ENCODE data around the gene DGKZ.

Gene DGKZ

DNA sequence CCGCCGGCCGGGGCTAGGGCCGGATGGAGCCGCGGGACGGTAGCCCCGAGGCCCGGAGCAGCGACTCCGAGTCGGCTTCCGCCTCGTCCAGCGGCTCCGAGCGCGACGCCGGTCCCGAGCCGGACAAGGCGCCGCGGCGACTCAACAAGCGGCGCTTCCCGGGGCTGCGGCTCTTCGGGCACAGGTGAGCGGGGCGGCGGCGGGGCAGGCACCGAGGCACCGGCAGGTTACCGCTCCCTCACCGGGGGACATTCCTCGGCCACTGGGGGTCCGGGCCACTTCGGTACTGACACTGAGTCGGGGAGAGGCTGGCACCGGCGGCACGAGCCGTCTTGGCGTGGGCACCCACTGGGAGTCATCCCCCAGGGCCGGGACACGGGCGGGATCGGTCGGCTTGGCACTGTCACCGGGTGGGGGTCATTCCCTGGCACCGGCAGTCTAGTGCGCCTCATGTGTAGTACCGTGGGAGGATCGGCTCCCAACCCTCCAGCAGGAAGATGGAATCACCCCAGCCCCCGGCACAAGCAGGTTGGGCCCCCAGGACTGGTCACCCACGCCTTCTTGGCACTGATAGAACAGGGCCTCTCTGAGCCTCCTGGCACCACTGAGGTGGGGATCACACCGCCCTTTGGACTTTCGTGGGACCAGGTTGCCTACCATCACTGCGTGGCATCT lies 511 bp downstream of the DGKZ start:
- no peak for DNase-seq (ENCODE audit: low read depth)

DNA sequence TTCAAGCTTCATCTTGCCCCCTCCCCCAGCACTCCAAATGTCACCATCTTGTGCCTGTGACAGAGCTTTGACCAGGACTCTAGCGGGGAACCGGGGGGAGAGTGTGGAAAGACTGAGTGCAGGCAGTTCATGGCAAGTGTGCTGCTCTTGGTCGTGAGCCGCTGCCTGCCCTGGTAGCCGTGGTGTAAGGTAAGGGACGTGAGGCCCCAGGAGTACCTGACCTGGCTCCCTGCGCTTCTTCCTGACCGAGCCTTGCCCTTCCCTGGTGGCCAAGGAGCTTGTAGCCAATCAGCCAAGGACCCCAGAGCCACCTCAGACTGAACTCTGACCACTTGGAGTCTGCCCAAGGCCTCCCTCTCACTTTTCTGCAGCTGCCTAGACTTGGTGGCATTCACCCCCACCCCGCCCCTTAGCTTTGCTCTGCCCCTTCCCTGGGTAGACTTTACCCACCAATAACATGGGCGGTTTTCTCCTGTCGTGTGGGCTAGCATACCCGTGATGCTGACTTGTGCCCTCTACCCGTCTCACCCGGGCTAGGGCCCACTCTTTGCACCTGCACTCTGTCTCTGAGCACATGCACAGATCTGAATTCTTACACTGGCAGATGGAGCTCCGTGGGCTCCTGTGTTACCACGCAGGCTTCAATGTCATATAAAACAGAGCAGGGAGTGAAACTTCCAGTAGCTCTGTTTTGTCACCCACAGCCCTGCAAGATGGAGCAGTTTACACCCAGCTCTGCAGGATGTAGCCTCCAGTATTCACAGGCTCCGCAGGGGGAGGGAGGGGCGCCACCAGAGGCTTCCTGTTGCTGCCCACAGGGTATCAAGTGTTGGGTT lies 1.5 kb downstream of the DGKZ start:
- no peak for DNase-seq (ENCODE audit: low read depth)

DNA sequence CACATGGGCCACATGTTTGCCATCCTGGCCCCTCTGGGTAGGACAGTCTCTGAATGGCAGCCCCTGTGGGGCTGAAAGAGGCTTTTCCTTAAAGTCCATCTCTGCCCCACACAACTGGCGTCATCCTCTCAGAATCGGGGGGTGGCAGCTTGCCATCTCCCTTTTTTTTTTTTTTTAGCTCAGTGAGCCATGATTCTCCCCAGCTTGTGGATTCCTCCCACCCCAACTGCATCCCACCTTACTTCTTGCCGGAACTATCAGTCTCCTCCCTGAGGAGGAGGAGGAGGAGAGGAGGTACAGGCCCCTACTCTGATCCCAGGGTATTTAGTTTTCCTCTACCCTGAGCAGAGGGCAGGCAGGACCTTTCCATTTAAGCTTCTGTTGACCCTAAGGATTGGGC lies 3.4 kb downstream of the DGKZ start:
- no peak for DNase-seq (ENCODE audit: low read depth)

DNA sequence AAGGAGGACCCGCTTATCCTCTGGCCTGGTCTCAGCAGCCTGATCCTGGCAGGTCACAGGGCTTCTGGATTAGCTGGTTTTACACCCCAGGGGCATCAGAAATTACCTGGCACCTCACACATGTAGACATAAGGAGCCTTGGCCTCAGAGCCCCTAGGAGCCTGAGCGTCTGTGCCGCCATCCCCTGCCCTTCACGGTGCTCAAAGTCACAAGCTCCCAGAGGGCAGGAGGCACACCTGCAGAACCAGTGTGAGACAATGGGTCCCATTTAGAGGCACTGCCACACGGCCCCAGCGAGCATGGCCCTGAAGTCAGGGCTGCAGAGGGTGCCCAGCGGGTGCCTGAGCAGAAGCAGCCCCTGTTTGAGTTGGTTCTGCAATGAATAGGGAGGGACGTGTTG lies 3.9 kb downstream of the DGKZ start:
- no peak for DNase-seq (ENCODE audit: low read depth)

DNA sequence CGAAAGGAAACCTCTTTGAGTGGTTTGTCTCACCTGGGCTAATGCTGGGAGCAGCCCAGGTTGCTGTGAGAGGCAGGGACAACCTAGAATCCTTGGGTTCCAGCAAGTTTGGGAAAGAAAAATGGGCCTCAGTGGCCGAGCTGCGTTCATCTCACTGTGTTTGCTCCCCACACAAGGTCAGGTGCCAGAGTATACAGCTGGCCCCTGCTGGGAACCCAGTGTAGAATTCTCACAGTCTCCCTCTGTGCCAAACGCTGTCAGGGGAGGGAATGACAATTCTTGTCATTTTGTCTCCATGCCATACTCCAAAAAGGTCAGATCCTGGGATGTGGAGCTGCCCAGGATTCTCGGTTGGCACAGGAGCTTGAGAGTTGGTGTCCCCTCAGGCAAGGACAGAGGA lies 4.3 kb downstream of the DGKZ start:
- DNase-seq (ENCODE audit: low read depth) = no peak

DNA sequence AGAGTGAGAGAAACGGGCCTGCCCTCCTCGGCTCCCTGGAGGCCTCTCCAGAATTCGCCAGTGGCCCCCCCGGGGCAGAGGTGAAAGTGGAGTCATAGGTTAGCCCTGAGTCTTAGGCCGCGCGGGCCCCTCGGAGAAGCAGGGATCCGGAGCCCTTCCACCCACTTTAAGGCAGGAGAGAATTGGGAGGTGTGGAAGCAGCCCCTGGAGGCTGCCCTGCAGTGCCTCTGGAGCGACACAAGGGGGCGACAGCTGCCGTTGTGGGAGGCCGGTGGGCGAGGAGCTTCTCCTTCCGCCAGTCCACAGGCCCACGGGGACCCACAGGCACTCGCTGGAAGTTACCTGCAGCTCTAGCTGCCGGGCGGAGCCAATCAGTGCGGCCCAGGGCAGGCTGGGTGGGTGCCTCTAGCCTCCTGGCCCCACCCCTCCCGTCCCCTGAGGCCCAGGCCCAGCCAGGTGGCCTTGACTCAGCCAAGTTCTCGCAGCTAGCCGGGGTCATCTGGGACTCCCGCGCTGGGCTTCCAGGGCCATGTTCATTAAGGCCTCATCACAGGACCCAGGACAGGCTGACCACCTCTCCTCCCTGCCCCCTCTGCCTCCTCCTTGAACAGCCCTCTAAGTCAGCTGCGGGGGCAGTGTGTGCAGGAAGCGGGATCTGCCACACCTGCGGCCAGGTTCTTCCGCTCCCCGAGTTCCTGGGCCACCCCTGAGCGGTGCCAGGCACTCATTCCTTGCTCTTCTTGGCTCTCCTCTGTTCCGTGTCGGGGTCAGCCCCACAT lies 5.0 kb downstream of the DGKZ start:
- peak; percentile 56 for DNase-seq (ENCODE audit: low read depth)

DNA sequence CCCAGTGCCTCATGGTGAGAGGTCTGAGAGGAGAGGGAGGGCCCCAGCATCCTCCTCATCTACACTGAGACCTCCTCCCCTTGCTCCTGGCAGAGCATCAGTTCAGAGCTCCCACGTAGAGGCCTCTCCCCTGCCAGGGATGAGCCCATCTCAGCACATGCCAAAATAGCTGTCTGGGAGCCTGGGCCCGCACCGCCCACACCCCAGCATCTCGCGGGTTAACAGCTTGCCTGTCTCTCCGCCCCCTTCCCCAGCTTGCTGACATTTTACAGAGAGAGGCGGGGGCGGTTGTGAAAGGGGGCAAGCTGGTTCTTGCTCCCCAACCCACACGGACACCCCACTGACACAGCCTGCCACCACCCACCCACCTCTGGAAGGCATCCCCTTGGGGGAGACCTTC lies 6.4 kb downstream of the DGKZ start:
- peak; percentile 43 for DNase-seq (ENCODE audit: low read depth)

DNA sequence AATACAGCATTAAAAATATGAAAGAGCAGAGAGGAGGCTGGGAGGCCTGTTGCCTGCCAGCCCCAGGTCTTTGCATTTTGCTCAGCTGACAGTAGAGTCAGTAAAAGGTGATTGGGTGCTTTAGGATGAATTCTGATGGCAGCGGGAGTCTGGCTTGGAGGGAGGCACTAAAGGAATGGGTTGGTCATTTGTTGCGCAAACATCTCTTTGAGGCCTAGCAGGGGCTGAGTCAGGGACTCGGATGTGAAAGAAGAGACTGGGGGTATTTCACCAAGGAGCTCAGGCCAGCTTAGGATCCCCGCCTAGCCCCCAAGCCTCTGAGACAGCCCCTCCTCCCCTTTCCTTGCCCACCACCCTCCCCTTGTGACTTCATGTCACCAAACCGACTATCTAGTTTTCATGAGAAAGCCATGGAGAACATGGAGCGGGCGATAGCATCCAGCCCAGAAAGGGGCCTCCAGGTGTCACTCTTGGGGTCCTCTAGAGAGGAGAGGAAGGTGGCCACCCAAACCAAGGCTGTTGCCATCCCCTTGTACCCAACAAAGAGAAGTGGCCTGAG lies 9.7 kb downstream of the DGKZ start:
- DNase-seq (ENCODE audit: low read depth) = no peak

DNA sequence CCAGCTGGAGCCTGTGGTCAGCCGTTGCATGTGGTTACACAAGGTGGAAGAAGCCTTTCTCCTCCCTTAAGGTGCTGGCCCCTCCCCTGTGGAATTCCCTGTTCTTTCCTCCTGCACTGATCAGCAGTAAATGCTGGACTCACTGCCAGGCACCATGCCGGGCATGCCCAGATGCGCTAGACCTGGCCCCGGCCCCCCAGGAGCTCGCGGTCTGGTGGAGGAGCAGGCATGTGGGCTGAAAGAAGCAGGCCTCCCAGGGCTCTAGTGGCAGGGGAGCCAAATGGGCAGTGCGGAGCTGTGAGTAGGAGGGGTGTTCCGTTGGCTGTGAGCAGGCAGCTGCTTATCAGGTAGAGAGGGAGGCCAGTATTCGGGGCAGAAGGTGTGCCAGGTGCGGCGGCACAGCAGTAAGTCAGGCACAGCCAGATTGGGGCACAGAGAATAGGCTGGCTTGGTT lies 10.2 kb downstream of the DGKZ start:
- no peak for DNase-seq (ENCODE audit: low read depth)

DNA sequence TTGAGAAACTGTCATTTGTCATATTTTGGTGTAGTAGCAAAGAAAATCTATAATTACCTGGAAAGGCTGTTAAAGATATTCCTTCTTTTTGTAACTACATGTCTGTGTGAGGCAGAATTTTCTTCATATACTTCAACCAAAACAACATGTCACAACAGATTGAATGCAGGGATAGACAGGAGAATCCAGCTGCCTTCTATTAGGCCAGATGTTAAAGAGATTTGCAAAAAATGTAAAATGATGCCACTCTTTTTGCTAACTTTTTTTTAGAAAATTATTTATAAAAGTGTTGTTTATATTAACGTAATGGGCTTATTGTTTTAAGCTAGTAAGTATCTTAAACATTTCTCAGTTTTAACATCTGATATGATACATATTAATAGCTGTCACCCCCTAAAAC lies 12.7 kb downstream of the DGKZ start:
- no peak for DNase-seq (ENCODE audit: low read depth)

DNA sequence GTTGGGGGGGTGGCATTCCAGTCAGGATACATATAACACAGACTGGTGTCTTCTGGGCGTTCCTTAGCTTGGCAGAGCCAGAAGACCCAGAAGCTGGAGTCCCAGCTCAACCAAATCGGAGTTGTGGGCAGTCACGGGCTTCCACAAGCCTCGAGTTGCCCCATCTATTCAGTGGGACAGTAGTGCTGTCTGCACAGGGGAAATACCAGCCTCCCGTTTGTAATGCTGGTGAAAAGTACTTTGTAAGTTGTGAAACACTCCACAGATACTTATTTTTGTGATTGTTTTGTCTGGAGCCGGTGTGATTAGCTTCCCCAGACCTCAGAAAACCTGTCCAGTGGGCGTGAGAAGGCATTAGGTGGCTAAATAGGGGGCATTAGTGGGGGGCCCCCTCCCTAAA lies 13.6 kb downstream of the DGKZ start:
- no peak for DNase-seq (ENCODE audit: low read depth)

DNA sequence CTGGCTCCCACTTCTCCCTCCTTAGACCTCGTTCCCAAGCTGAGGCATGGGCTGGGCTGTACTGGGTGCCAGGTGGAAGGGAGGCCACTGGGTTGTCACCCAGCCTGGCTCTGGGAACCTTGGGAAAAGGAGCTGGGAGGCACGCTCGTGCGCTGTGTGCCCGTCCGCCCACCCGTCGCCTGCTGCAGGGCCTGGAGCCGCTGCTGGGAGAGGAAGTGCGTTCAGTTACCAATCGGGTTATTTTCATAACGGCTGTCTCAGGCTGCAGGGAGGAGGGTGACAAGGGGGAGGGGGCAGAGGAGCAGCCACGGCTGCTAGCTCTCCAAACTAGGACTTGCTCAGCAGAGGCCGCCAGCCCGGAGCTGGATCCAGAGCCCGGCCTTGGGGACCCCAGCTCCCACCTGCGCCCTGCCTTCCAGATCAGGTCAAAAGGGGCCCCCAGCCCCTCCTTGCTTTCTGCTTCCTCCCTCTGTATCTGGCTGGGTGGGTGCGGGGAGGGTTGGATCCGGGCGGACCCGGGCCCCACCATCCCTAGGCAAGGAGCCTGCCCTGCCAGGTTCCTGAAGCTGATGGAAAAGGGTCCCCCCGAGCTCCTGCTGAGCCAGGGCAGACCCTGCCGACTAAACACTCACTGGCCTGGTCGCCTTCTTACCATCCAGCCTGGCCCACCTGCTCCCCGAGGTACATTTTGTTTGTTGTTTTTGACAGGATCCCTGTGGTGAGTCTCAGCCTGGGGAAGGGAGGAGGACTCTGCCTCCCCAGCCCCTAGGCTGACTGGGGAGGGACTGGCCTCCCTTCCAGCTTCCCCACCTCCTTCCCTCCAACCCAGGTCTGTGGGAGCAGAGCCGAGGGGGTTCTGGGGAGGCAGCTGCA lies 14.3 kb downstream of the DGKZ start:
- peak; percentile 59 for DNase-seq (ENCODE audit: low read depth)

DNA sequence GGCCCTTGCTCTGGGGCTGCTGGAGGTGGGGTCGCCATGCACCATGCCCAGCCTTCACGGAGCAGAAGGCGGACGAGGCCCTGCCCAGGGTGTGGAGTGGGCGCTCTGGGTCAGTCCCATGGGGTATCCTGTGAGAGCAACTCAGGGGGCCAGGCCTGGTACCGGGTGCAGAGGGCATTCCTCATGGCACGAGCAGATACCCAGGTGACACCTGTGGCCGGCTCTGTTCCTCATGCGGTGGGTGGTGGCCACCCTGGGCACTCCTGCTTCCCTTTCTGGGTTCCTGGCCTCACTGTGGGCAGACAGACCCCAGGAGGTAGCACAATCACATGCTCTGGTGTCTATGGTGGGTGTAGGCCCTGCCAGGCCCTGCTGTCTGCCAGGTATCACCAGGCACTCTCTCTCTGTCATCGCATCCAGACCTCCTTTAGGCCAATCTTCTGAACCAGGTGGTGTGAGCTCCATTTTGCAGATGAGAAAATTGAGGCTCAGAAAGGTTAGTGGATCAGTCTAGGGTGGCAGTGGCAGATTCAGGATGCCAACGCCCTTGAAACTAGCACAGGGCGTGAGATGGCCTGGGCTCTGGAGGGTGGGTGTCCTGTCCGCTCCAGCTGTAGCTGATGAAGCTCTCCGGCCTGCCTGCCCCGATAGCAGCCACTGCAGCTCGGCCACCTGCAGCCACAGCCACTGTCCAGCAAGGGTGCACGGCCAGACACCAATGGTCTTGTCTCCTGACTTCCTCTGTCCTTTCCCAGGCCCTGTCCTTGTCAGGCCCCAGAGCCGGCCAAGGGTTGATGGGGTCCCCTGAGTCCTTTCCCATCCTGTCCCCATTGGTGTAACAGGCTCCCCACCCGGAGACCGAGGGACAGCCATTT lies 15.1 kb downstream of the DGKZ start:
- no peak for DNase-seq (ENCODE audit: low read depth)

DNA sequence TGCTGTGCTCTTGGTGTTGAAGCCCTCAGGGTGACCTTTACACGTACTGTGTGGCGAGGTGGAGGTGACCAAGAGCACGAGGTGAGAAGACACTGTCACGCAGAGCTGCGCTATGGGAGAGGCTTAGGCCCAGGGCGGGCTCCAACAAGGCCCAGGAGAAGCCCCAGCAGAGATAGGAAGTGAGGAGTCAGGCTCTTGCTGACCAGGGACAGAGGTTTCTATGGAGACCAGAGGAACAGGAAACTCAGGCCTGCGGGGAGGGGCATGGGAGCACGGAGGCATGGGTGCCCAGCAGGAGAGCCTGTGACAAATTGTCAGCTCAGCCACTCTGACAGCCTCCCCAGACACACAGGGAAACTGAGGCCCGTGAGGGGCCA lies 15.8 kb downstream of the DGKZ start:
- no peak for DNase-seq (ENCODE audit: low read depth)

DNA sequence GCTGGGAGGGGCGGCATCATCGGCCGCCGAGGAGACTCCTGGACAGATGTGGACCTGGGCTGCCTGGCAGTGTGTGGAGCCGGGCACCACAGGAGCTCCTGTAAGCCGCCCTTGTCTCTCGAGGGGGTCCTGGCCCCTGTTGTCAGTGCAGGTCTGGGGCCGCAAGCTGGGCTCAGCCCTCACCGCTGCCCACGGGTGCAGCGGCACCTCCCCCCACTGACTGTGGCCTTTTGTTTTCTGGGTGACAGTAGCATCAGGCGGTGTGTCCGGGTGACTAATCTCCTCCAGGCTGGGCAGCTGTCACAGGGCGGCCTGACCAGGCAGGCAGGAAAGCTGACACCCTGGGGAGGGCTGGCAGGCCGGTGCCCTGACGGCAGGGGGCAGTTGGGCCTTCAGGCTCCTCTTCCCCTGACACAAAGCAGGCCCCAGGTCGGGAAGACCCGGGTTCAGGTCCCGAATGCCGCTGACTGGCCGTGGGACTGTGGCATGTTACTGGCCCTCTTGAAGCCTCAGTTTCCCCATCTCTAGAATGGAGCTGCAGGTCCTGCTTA lies 16.3 kb downstream of the DGKZ start:
- no peak for DNase-seq (ENCODE audit: low read depth)

DNA sequence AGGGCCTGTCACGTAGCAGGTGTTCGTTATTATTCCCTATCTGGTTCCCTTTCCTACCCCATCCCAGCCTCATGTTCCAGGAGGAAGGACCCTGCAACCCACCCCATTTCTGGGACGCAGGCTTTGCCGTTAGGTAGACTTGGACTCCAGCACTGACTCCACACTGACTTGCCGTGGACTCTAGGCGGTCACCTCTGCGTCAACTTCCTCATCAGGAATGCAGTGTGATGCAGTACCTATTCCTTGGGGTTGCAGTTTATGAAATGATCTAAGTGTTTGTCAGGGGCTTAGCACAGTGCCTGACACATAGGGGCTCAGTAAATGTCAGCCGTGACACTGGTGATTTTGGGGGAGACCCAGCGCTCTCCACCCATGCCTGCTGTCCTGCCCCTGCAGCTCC lies 16.8 kb downstream of the DGKZ start:
- DNase-seq (ENCODE audit: low read depth) = no peak

DNA sequence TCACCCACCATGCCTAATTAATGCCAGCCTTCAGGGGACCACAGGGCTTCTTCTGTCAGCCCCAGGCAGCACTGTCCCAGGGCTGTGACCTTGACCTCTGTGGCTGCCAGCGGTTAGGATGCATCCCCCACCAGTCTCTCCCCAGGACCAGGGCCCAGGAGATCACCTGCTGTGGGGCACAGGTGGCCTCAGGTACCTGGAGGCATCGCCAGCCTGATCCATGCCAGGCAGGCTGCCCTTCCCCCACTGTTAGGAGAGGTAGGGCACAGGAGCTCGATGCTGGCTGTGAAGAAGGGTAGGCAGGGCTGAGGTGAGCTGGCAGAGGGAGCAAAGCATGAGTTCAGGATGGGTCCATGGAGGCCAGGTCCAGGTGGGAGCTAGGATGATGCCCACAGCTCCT lies 17.5 kb downstream of the DGKZ start:
- no peak for DNase-seq (ENCODE audit: low read depth)

DNA sequence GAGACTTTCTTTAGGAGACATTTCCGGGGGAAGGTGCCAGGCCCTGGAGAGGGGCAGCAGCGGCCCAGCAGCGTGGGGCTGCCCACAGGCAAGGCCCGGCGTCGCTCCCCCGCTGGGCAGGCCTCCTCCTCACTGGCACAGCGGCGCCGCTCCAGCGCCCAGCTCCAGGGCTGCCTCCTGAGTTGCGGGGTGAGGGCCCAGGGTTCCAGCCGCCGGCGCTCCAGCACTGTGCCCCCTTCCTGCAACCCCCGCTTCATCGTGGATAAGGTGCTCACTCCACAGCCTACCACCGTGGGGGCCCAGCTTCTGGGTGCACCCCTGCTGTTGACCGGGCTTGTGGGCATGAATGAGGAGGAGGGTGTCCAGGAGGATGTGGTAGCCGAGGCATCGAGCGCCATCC lies 19.0 kb downstream of the DGKZ start:
- DNase-seq (ENCODE audit: low read depth) = no peak

DNA sequence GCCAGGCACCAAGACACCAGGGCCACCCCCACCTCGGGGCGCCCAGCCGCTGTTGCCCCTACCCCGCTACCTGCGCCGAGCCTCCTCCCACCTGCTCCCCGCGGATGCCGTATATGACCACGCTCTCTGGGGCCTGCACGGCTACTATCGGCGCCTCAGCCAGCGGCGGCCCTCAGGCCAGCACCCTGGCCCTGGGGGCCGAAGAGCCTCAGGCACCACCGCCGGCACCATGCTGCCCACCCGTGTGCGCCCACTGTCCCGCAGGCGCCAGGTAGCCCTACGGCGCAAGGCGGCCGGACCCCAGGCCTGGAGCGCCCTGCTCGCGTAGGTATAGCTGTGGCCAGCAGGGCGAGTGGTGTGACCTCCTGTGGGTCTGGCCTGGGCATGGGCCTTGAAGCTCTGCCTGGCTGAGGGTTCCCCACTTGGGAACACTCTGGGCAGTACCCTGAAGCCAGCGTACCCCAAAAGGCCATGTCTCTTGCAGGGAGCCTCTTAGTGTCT lies 19.4 kb downstream of the DGKZ start:
- no peak for DNase-seq (ENCODE audit: low read depth)

DNA sequence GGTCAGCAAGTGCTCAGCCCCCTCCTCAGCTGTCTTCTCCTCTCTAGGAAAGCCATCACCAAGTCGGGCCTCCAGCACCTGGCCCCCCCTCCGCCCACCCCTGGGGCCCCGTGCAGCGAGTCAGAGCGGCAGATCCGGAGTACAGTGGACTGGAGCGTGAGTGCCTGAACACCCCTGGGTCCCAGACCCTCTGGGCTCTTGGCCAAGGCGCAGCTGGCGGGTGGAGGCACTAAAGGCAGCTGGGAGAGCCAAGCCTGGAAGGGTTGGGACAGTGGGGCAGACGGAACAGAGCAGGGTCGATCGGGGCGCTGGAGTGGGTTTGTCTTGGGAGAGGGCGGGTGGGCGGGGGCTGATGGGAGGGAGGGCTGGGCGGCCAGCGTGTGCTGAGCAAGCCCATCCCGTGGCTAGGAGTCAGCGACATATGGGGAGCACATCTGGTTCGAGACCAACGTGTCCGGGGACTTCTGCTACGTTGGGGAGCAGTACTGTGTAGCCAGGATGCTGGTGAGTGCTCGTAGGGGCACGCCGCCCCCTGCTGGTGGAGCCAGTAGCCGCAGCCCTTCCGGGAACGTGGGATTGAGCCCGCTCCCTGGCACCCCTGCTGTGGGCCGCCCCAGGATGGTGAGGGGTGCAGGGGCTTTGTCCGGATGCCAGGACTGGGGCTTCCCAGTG lies 20.1 kb downstream of the DGKZ start:
- DNase-seq (ENCODE audit: low read depth) = peak; percentile 67

All from activated T-cell treated with anti-CD3 and anti-CD28 coated beads for 24 hours (primary cell).